Keratinocyte (primary cell): ENCODE measurements around the gene BATF.

ENCODE experiments used
- EZH2 ChIP-seq: IDR thresholded peaks from one replicate; pipeline ENCODE4 v1.6.1; 2012; ENCODE audit warnings: inconsistent platforms, mild to moderate bottlenecking, low read length, moderate library complexity
- TF ChIP-seq, protein P1 (sequence below), 3 experiments: IDR thresholded peaks in 1 of 3; conservative IDR thresholded peaks in 1 of 3; optimal IDR thresholded peaks in 1 of 3; 2 replicates in 2 of 3; 3 replicates in 1 of 3; pipeline versions ENCODE3 to v1.5.1; 2011; ENCODE audit warnings: low read length in 3 of 3, mild to moderate bottlenecking in 3 of 3, moderate library complexity in 2 of 3, control low read depth in 1 of 3, inconsistent platforms in 1 of 3; ENCODE audit not compliant: insufficient read depth in 2 of 3; ENCODE audit errors: extremely low read depth in 1 of 3

DNA sequence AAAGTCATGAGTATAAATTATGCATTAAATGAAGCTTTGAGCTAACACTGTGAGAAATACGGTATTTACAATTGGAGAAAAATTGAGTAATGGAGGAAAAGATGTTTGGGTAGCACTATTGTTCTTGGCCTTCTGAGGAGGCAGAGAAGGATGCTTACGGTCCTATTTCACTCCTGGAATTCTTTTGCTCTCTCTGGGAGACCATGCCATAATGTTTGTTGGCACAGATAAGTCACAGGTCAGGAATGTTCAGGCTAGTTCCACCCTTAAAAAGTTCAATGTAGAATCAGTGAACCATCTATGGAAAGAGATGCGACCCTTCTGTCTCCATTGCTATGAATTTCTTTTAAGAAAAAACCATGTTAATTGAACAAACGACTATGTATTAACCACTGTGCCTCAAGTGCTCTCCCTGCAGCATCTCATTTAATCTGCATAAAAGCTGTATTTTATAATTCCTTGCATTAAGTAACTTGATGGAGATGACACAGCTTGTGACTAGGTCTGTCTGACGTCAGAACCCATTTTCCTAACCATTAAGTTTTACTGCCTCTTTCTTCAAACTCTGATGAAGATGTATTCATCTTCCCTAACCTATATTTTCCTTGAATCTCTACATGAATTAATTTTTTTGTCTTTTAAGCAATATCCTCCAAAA is 9.5 kb downstream of the BATF start:
- TF ChIP-seq, protein P1, sequence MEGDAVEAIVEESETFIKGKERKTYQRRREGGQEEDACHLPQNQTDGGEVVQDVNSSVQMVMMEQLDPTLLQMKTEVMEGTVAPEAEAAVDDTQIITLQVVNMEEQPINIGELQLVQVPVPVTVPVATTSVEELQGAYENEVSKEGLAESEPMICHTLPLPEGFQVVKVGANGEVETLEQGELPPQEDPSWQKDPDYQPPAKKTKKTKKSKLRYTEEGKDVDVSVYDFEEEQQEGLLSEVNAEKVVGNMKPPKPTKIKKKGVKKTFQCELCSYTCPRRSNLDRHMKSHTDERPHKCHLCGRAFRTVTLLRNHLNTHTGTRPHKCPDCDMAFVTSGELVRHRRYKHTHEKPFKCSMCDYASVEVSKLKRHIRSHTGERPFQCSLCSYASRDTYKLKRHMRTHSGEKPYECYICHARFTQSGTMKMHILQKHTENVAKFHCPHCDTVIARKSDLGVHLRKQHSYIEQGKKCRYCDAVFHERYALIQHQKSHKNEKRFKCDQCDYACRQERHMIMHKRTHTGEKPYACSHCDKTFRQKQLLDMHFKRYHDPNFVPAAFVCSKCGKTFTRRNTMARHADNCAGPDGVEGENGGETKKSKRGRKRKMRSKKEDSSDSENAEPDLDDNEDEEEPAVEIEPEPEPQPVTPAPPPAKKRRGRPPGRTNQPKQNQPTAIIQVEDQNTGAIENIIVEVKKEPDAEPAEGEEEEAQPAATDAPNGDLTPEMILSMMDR (optimal IDR thresholded peaks at IDR 0.05 in 1 of 3, IDR thresholded peaks at IDR 0.05 in 1 of 3, conservative IDR thresholded peaks at IDR 0.05 in 1 of 3; ENCODE audit: extremely low read depth in 1 of 3, insufficient read depth in 2 of 3, low read length in 3 of 3) = no peak
- TF ChIP-seq EZH2 = no peak
